ENCODE data around the gene B4GALT6.
A peak's percentile ranks its signal among the peaks of the same experiment; 100 is the strongest.

Gene B4GALT6

DNA sequence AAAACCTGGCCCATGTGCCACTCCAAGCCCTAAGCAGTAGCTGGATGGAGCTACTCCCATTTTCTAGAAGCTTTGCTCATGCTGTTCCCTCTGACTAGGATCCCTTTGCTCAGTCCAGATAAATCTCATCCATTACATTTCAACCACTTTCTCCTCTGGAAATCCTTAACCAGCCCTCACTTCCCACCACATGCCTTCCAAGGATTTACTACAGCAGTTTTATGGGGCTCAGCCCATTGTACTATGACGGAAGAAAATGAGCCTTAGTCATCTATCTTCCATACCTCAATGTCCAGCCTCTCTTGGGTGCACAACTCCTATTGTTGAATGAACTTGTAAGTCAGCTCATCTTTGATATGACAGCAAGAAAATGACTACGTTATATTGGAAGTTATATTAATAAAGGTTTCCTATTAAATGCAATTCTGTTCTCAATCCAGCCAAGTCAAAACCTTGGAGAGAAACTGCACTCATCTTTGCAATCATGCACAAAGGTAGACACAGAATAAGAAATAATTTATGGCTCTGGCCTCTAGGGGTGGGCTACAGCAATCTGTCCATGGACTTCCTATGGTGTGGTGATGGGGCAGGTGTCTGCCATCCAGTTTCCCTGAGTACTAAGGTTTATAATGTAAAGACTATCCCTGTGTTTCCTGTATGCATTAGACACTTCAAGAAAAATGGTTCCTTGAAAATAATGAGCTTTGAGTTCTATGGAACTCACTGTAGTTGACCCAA, 3.4 kb downstream of the B4GALT6 start:
- Histone ChIP-seq H3K27me3 (replicated peaks; ENCODE audit: control insufficient read depth, insufficient read depth, low read length) (no peaks in the 10 kb centered on the region), H3K4me3 (replicated peaks; ENCODE audit: low read depth, low read length) (no peak overlapping the region), H3K36me3 (ENCODE audit: control insufficient read depth, insufficient read depth, low read length) (no peaks in the 10 kb centered on the region)
- TF ChIP-seq CTCF (IDR thresholded peaks at IDR 0.05; ENCODE audit: insufficient read depth, low read length, poor library complexity, severe bottlenecking): peak; percentile 37
- DNase-seq (ENCODE audit: extremely low read depth, insufficient read length): no peak

GRCh38 chr18:31680433-31680811, 4.0 kb downstream of the B4GALT6 start:
- no peak overlapping the region for H3K4me3 ChIP-seq (replicated peaks; ENCODE audit: low read depth, low read length)
- no peak for DNase-seq (ENCODE audit: extremely low read depth, insufficient read length)
- TF ChIP-seq CTCF (IDR thresholded peaks at IDR 0.05; ENCODE audit: insufficient read depth, low read length, poor library complexity, severe bottlenecking): no peak
- no peaks in the 10 kb centered on the region for H3K36me3 ChIP-seq (ENCODE audit: control insufficient read depth, insufficient read depth, low read length)
- no peaks in the 10 kb centered on the region for H3K27me3 ChIP-seq (replicated peaks; ENCODE audit: control insufficient read depth, insufficient read depth, low read length)

DNA sequence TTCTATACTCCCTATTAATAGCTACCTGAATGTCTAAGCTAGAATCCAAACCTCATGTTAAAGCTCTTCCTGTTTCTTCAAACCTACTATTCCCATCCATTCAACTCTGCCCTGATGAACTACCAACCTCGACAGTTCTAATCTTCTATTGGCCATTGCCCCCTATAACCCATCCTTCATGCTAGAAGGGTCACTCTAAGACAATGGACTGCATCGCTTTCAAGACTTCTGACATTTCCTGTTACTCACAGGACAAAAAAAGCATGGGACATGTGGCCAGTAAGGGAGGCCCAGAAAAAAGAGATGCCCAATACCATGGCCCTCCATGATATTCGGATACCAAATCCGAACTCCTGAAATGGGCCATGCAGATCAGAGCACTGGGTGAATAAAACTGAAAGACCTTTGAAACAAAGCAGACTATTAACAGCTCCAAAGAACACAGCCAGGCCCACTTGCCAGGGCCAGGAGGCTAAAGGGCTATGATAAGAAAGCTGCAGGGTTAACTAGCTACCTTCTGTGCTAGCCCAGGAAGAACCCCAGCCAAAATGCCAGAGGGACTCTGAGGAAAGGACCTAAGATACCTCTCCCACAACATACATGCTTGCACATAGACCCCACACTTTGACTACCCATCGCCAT, 4.5 kb downstream of the B4GALT6 start:
- DNase-seq (ENCODE audit: extremely low read depth, insufficient read length): no peak
- H3K4me3 ChIP-seq (replicated peaks; ENCODE audit: low read depth, low read length): no peak overlapping the region

DNA sequence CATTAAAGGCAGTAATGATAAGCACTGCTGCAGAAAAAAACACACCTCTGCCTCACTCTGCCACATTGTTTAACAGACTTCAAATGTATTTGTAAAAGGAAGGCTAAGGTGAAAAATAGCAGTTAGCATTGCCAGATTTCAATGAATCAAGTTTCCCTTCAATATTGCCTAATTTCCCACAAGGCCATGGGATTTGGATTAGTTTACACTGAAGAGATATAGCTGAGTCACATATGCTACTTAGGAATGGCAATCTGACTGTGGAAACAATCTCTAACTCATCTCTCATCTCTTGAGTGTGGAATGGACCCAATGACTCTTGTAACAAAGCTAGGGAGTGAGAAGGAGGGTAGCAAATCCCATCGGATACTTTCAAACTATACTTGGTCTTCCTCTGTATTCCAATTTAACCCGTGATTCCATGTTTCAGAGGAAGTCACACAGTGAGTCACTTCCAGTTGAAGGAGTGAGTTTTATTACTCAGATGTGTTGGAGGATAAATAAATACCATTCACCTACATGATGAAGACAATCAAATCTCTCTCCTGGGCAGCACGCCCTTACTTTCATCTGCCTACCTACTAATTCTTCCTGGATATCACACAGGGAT, 5.1 kb downstream of the B4GALT6 start:
- TF ChIP-seq CTCF (IDR thresholded peaks at IDR 0.05; ENCODE audit: insufficient read depth, low read length, poor library complexity, severe bottlenecking): no peak
- Histone ChIP-seq H3K4me3 (replicated peaks; ENCODE audit: low read depth, low read length) (no peak overlapping the region), H3K27me3 (replicated peaks; ENCODE audit: control insufficient read depth, insufficient read depth, low read length) (no peaks in the 10 kb centered on the region), H3K36me3 (ENCODE audit: control insufficient read depth, insufficient read depth, low read length) (no peaks in the 10 kb centered on the region)
- no peak for DNase-seq (ENCODE audit: extremely low read depth, insufficient read length)

More for the DNA sequence above, 4.5 kb downstream of the B4GALT6 start:
- Histone ChIP-seq H3K27me3 (replicated peaks; ENCODE audit: control insufficient read depth, insufficient read depth, low read length) (no peaks in the 10 kb centered on the region), H3K36me3 (ENCODE audit: control insufficient read depth, insufficient read depth, low read length) (no peaks in the 10 kb centered on the region)
- no peak for TF ChIP-seq CTCF (IDR thresholded peaks at IDR 0.05; ENCODE audit: insufficient read depth, low read length, poor library complexity, severe bottlenecking)

DNA sequence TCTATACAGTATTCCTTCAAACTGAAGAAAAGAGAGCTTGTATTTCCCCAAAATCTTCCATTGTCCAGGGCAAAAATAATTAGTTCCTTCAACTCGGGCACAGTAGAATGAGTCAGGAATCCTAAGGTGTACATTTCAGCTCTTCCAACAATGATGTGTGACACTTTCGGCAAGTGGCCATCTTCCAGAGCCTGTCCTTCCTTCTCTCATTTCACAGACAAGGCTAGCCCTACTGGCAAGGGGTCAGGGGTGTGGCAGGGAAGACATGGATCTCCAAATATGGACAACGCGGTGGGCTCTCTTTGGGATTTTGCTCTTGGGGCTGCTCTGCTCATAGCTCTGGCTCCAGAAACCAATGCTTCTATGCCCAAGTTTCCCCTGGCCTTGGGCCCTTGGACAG, 6.0 kb downstream of the B4GALT6 start:
- Histone ChIP-seq H3K4me3 (replicated peaks; ENCODE audit: low read depth, low read length) (no peak overlapping the region), H3K36me3 (ENCODE audit: control insufficient read depth, insufficient read depth, low read length) (no peaks in the 10 kb centered on the region), H3K27me3 (replicated peaks; ENCODE audit: control insufficient read depth, insufficient read depth, low read length) (no peaks in the 10 kb centered on the region)
- no peak for TF ChIP-seq CTCF (IDR thresholded peaks at IDR 0.05; ENCODE audit: insufficient read depth, low read length, poor library complexity, severe bottlenecking)
- DNase-seq (ENCODE audit: extremely low read depth, insufficient read length): no peak
